GM13976 (cell line): Measurements from ENCODE around the gene C11orf98.

Experiments
- DNase-seq: peaks from one replicate; pipeline ENCODE4 v3.0.0; 2012; ENCODE audit warnings: low spot score
- CTCF ChIP-seq: IDR thresholded peaks from 2 replicates; pipeline ENCODE4 v1.5.1; 2012; ENCODE audit warnings: borderline replicate concordance, mild to moderate bottlenecking; ENCODE audit not compliant: insufficient read depth; ENCODE audit errors: extremely low read depth, missing control alignments, control extremely low read depth
- in situ Hi-C: fragments of 300-500 bp; cut with MboI; formaldehyde crosslinking; loops from one replicate; pipeline ENCODE4 v1.12.0; 2022; ENCODE audit warnings: low sequenced_read_pairs, mixed read lengths, inconsistent platforms; ENCODE audit not compliant: unreplicated experiment

Gene C11orf98

GRCh38 chr11:62665075-62665598 lies at the start of gene C11orf98, which contains the start of gene CSKMT:
Gene C11orf98 (minus strand): TSS chr11:62665210. CDS start chr11:62665169, 41 bp downstream.
Gene CSKMT (plus strand): TSS chr11:62665312. CDS start chr11:62665880, 568 bp downstream.
- TF ChIP-seq CTCF: no peak
- in situ Hi-C loops: no loop called here
- peak; percentile 96 for DNase-seq

- DNase-seq: no peak
- no peak for TF ChIP-seq CTCF
- in situ Hi-C loops: no loop called here
Observed at GRCh38 chr11:62713343-62713742, 48.3 kb upstream of the C11orf98 start.

- no peak for DNase-seq
- no peak for TF ChIP-seq CTCF
- in situ Hi-C loops: no loop called here
Observed at GRCh38 chr11:62712861-62713260, 47.9 kb upstream of the C11orf98 start.

- no peak for DNase-seq
- in situ Hi-C loops: no loop called here
- TF ChIP-seq CTCF: no peak
Observed at GRCh38 chr11:62712276-62712812, 47.3 kb upstream of the C11orf98 start.

DNA sequence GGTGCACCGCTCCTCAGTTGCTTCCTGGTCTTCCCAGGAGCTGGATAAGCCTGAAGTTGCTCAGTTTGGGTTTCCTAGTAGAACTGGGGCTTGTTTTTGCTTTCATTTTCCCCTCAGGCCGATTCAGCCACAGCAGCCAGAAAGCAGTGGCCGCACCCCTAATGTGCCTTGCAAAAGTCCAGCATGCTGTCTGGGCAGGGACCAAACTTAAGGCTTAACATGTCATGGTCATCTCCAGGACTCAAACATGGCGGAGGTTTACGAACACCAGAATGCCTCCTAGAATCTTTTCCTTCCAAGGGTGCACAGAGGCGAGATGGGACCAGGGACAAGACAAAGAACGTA lies 45.0 kb upstream of the C11orf98 start:
- in situ Hi-C loops: no loop called here
- no peak for TF ChIP-seq CTCF
- DNase-seq: no peak

- no peak for TF ChIP-seq CTCF
- in situ Hi-C loops: no loop called here
- DNase-seq: peak; percentile 93
Observed at GRCh38 chr11:62709247-62710000, 44.4 kb upstream of the C11orf98 start.
